ENCODE measurements around the gene LMO7.
"Not testable (repeated sequence)": the region's sequence is repeated elsewhere in the genome, so short reads cannot be mapped to it uniquely, and the experiment has no call there.

The LMO7 gene

DNA sequence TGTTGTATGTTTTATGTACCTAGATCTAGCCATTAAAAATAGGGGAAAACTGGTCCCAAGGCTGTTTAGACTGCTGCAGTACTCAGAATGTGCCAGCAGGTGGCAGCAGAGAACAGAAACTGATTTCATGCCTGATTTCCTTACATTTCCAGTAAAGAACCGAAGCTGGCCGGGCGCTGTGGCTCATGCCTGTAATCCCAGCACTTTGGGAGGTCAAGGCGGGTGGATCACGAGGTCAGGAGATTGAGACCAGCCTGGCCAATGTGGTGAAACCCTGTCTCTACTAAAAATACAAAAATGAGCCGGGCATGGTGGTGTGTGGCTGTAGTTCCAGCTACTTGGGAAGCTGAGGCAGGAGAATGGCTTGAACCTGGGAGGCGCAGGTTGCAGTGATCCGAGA, 59.8 kb downstream of the LMO7 start:
- not testable (repeated sequence) for H3K79me2 ChIP-seq (ENCODE audit: control insufficient read depth, insufficient read depth, low read length, poor library complexity); H2AK5ac ChIP-seq (ENCODE audit: low read length); H3K36me3 ChIP-seq (ENCODE audit: control insufficient read depth in 1 of 2, insufficient read depth in 2 of 2, low read length in 2 of 2); H2BK5ac ChIP-seq (ENCODE audit: low read depth, low read length, poor library complexity); H3K4ac ChIP-seq (ENCODE audit: low read depth, low read length); H2BK12ac ChIP-seq (ENCODE audit: low read length); H3K14ac ChIP-seq (ENCODE audit: low read length); H3K4me3 ChIP-seq (ENCODE audit: low read depth, low read length); H3K27ac ChIP-seq (ENCODE audit: low read depth, low read length); H4K8ac ChIP-seq (ENCODE audit: low read depth, low read length); H3K79me1 ChIP-seq (ENCODE audit: low read length); H4K12ac ChIP-seq (ENCODE audit: low read depth, low read length); H4K91ac ChIP-seq (ENCODE audit: low read depth, low read length); H3K9me3 ChIP-seq (ENCODE audit: insufficient read depth, low read depth, low read length); H3K18ac ChIP-seq (ENCODE audit: low read length); H3K27me3 ChIP-seq (ENCODE audit: insufficient read depth, low read length); H3K9ac ChIP-seq (ENCODE audit: low read length); H3K23ac ChIP-seq (ENCODE audit: low read length); H3K4me1 ChIP-seq (ENCODE audit: control insufficient read depth in 1 of 2, insufficient read depth in 2 of 2, low read length in 2 of 2); H3K4me2 ChIP-seq (ENCODE audit: low read length); H2AFZ ChIP-seq (ENCODE audit: insufficient read depth, low read length, poor library complexity); H2BK120ac ChIP-seq (ENCODE audit: insufficient read depth, low read length, poor library complexity)
- WGBS (ENCODE audit: extremely low coverage, insufficient coverage, insufficient read length) = no CpG with 5 or more reads among the region's 8 CpGs
- peak; percentile 76 to 94 for DNase-seq

DNA sequence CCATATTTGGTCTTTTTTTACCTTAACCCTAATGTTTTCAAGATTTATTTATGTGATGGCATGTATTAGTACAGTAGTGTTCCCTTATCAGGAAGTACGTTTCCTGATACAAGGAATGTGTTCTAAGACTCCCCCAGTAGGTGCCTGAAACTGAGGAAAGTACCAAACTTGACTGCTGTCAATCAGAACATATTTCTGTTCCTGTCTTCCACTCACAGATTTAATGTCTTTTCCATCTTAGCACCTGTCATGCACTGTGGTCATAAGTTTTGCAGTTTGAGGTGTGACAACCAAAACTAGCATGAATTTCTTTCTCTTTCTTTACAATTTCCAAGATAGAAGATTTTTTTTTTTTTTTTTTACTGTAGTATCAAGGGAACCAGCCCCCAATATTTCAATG, 62.9 kb downstream of the LMO7 start:
- no CpG with 5 or more reads among the region's 1 CpG for WGBS (ENCODE audit: extremely low coverage, insufficient coverage, insufficient read length)
- no peak overlapping the region for H3K4me3 ChIP-seq (ENCODE audit: low read depth, low read length)
- no peak for DNase-seq
- no peaks in the 10 kb centered on the region for H3K9me3 ChIP-seq (ENCODE audit: insufficient read depth, low read depth, low read length)
- H2BK12ac ChIP-seq (ENCODE audit: low read length) = no peak overlapping the region
- H3K18ac ChIP-seq (ENCODE audit: low read length) = no peak overlapping the region
- no peak overlapping the region for H3K23ac ChIP-seq (ENCODE audit: low read length)
- no peak overlapping the region for H2AK5ac ChIP-seq (ENCODE audit: low read length)
- no peak overlapping the region for H3K4me2 ChIP-seq (ENCODE audit: low read length)
- H3K27ac ChIP-seq (ENCODE audit: low read depth, low read length) = no peak overlapping the region
- H3K27me3 ChIP-seq (ENCODE audit: insufficient read depth, low read length) = no peaks in the 10 kb centered on the region
- H3K79me2 ChIP-seq (ENCODE audit: control insufficient read depth, insufficient read depth, low read length, poor library complexity) = no peaks in the 10 kb centered on the region
- no peaks in the 10 kb centered on the region for H3K36me3 ChIP-seq (ENCODE audit: control insufficient read depth in 1 of 2, insufficient read depth in 2 of 2, low read length in 2 of 2)
- H4K8ac ChIP-seq (ENCODE audit: low read depth, low read length) = no peak overlapping the region
- H3K4me1 ChIP-seq (ENCODE audit: control insufficient read depth in 1 of 2, insufficient read depth in 2 of 2, low read length in 2 of 2) = peaks cover 0 to 3% of the 10 kb centered on the region in 2 experiments
- no peak overlapping the region for H4K91ac ChIP-seq (ENCODE audit: low read depth, low read length)
- H3K14ac ChIP-seq (ENCODE audit: low read length) = no peak overlapping the region
- no peak overlapping the region for H3K9ac ChIP-seq (ENCODE audit: low read length)
- no peak overlapping the region for H2BK120ac ChIP-seq (ENCODE audit: insufficient read depth, low read length, poor library complexity)
- H3K4ac ChIP-seq (ENCODE audit: low read depth, low read length) = no peak overlapping the region
- no peak overlapping the region for H2AFZ ChIP-seq (ENCODE audit: insufficient read depth, low read length, poor library complexity)
- no peak overlapping the region for H4K12ac ChIP-seq (ENCODE audit: low read depth, low read length)
- no peak overlapping the region for H2BK5ac ChIP-seq (ENCODE audit: low read depth, low read length, poor library complexity)
- no peaks in the 10 kb centered on the region for H3K79me1 ChIP-seq (ENCODE audit: low read length)

- H3K27ac ChIP-seq (ENCODE audit: low read depth, low read length); H3K36me3 ChIP-seq (ENCODE audit: control insufficient read depth in 1 of 2, insufficient read depth in 2 of 2, low read length in 2 of 2); H3K79me1 ChIP-seq (ENCODE audit: low read length); H3K27me3 ChIP-seq (ENCODE audit: insufficient read depth, low read length); H3K4me2 ChIP-seq (ENCODE audit: low read length); H3K4me1 ChIP-seq (ENCODE audit: control insufficient read depth in 1 of 2, insufficient read depth in 2 of 2, low read length in 2 of 2); H3K9ac ChIP-seq (ENCODE audit: low read length); H3K14ac ChIP-seq (ENCODE audit: low read length); H3K79me2 ChIP-seq (ENCODE audit: control insufficient read depth, insufficient read depth, low read length, poor library complexity); H4K8ac ChIP-seq (ENCODE audit: low read depth, low read length); H2AK5ac ChIP-seq (ENCODE audit: low read length); H3K9me3 ChIP-seq (ENCODE audit: insufficient read depth, low read depth, low read length); H2AFZ ChIP-seq (ENCODE audit: insufficient read depth, low read length, poor library complexity); H3K4me3 ChIP-seq (ENCODE audit: low read depth, low read length); H4K12ac ChIP-seq (ENCODE audit: low read depth, low read length); H2BK5ac ChIP-seq (ENCODE audit: low read depth, low read length, poor library complexity); H3K18ac ChIP-seq (ENCODE audit: low read length); H4K91ac ChIP-seq (ENCODE audit: low read depth, low read length); H3K4ac ChIP-seq (ENCODE audit: low read depth, low read length); H3K23ac ChIP-seq (ENCODE audit: low read length); H2BK120ac ChIP-seq (ENCODE audit: insufficient read depth, low read length, poor library complexity); H2BK12ac ChIP-seq (ENCODE audit: low read length): not testable (repeated sequence)
- WGBS (ENCODE audit: extremely low coverage, insufficient coverage, insufficient read length) = no CpG with 5 or more reads among the region's 7 CpGs
- DNase-seq = peak; percentile 83 to 84
Observed at GRCh38 chr13:75699717-75700116, 63.6 kb downstream of the LMO7 start.

GRCh38 chr13:75700552-75700951, 64.4 kb downstream of the LMO7 start:
- H3K4me3 ChIP-seq (ENCODE audit: low read depth, low read length) = no peak overlapping the region
- H3K79me2 ChIP-seq (ENCODE audit: control insufficient read depth, insufficient read depth, low read length, poor library complexity) = no peaks in the 10 kb centered on the region
- H3K4ac ChIP-seq (ENCODE audit: low read depth, low read length) = no peak overlapping the region
- no peak overlapping the region for H2AFZ ChIP-seq (ENCODE audit: insufficient read depth, low read length, poor library complexity)
- no peaks in the 10 kb centered on the region for H3K27me3 ChIP-seq (ENCODE audit: insufficient read depth, low read length)
- no peak overlapping the region for H3K18ac ChIP-seq (ENCODE audit: low read length)
- no CpG with 5 or more reads among the region's 2 CpGs for WGBS (ENCODE audit: extremely low coverage, insufficient coverage, insufficient read length)
- no peaks in the 10 kb centered on the region for H3K9me3 ChIP-seq (ENCODE audit: insufficient read depth, low read depth, low read length)
- no peak overlapping the region for H2BK12ac ChIP-seq (ENCODE audit: low read length)
- H2BK120ac ChIP-seq (ENCODE audit: insufficient read depth, low read length, poor library complexity) = no peak overlapping the region
- H3K4me2 ChIP-seq (ENCODE audit: low read length) = no peak overlapping the region
- H4K12ac ChIP-seq (ENCODE audit: low read depth, low read length) = no peak overlapping the region
- DNase-seq = no peak
- H2BK5ac ChIP-seq (ENCODE audit: low read depth, low read length, poor library complexity) = no peak overlapping the region
- H3K23ac ChIP-seq (ENCODE audit: low read length) = no peak overlapping the region
- no peaks in the 10 kb centered on the region for H3K36me3 ChIP-seq (ENCODE audit: control insufficient read depth in 1 of 2, insufficient read depth in 2 of 2, low read length in 2 of 2)
- no peak overlapping the region for H3K27ac ChIP-seq (ENCODE audit: low read depth, low read length)
- no peak overlapping the region for H3K14ac ChIP-seq (ENCODE audit: low read length)
- H3K9ac ChIP-seq (ENCODE audit: low read length) = no peak overlapping the region
- H4K91ac ChIP-seq (ENCODE audit: low read depth, low read length) = no peak overlapping the region
- H3K79me1 ChIP-seq (ENCODE audit: low read length) = no peaks in the 10 kb centered on the region
- H2AK5ac ChIP-seq (ENCODE audit: low read length) = no peak overlapping the region
- H3K4me1 ChIP-seq (ENCODE audit: control insufficient read depth in 1 of 2, insufficient read depth in 2 of 2, low read length in 2 of 2) = peaks cover 0 to 5% of the 10 kb centered on the region in 2 experiments
- H4K8ac ChIP-seq (ENCODE audit: low read depth, low read length) = no peak overlapping the region

GRCh38 chr13:75702476-75702875, 66.3 kb downstream of the LMO7 start:
- Histone ChIP-seq H3K79me1 (ENCODE audit: low read length) (no peaks in the 10 kb centered on the region), H3K4me2 (ENCODE audit: low read length) (no peak overlapping the region), H3K4me3 (ENCODE audit: low read depth, low read length) (no peak overlapping the region), H3K4me1 (ENCODE audit: control insufficient read depth in 1 of 2, insufficient read depth in 2 of 2, low read length in 2 of 2) (peaks cover 0 to 5% of the 10 kb centered on the region in 2 experiments), H3K27ac (ENCODE audit: low read depth, low read length) (no peak overlapping the region), H3K79me2 (ENCODE audit: control insufficient read depth, insufficient read depth, low read length, poor library complexity) (no peaks in the 10 kb centered on the region), H4K12ac (ENCODE audit: low read depth, low read length) (no peak overlapping the region), H3K23ac (ENCODE audit: low read length) (no peak overlapping the region), H4K91ac (ENCODE audit: low read depth, low read length) (no peak overlapping the region), H2BK5ac (ENCODE audit: low read depth, low read length, poor library complexity) (no peak overlapping the region), H3K4ac (ENCODE audit: low read depth, low read length) (no peak overlapping the region), H4K8ac (ENCODE audit: low read depth, low read length) (no peak overlapping the region), H3K27me3 (ENCODE audit: insufficient read depth, low read length) (no peaks in the 10 kb centered on the region), H3K9me3 (ENCODE audit: insufficient read depth, low read depth, low read length) (no peaks in the 10 kb centered on the region), H3K14ac (ENCODE audit: low read length) (no peak overlapping the region), H2BK120ac (ENCODE audit: insufficient read depth, low read length, poor library complexity) (no peak overlapping the region), H3K9ac (ENCODE audit: low read length) (no peak overlapping the region), H3K36me3 (ENCODE audit: control insufficient read depth in 1 of 2, insufficient read depth in 2 of 2, low read length in 2 of 2) (no peaks in the 10 kb centered on the region), H2AK5ac (ENCODE audit: low read length) (no peak overlapping the region), H2AFZ (ENCODE audit: insufficient read depth, low read length, poor library complexity) (no peak overlapping the region), H2BK12ac (ENCODE audit: low read length) (no peak overlapping the region), H3K18ac (ENCODE audit: low read length) (no peak overlapping the region)
- DNase-seq = no peak

Measured in trophoblast cell (in vitro differentiated cells and primary cell).